MM.1S (cell line): ENCODE measurements around the gene DOCK4.

Experiments used
- DNase-seq: peaks from one replicate; pipeline ENCODE4 v3.0.0-alpha.2; 2015
- H2AFZ ChIP-seq: fragments of 300-600 bp; sonication (generic); 2 replicates; pipeline ENCODE4 v1.6.0; 2016; ENCODE audit warnings: antibody characterized with exemption, low read length
- H3F3A ChIP-seq: fragments of 300-600 bp; sonication (generic); 2 replicates; pipeline ENCODE4 v1.6.1; 2016; ENCODE audit warnings: mild to moderate bottlenecking, antibody characterized with exemption, low read length, moderate library complexity, mixed read lengths; ENCODE audit not compliant: insufficient read depth
- H3K27ac ChIP-seq: fragments of 300-600 bp; sonication (generic); 2 replicates; pipeline ENCODE4 v1.5.1; 2016; ENCODE audit warnings: mild to moderate bottlenecking, low read length
- H3K27me3 ChIP-seq: fragments of 300-600 bp; sonication (generic); replicated peaks from 2 replicates; pipeline ENCODE4 v1.6.0; 2016; ENCODE audit warnings: low read length; ENCODE audit not compliant: insufficient read depth
- H3K36me3 ChIP-seq: fragments of 300-600 bp; sonication (generic); replicated peaks from 2 replicates; pipeline ENCODE4 v1.6.1; 2016; ENCODE audit warnings: mild to moderate bottlenecking, low read length, mixed read lengths; ENCODE audit not compliant: insufficient read depth
- H3K4me1 ChIP-seq: fragments of 300-600 bp; sonication (generic); 2 replicates; pipeline ENCODE4 v1.6.1; 2016; ENCODE audit warnings: low read length, mixed read lengths
- H3K4me2 ChIP-seq: fragments of 300-600 bp; sonication (generic); 2 replicates; pipeline ENCODE4 v1.6.0; 2016; ENCODE audit warnings: low read depth, low read length
- H3K4me3 ChIP-seq: fragments of 300-600 bp; sonication (generic); 2 replicates; pipeline ENCODE4 v1.5.1; 2016; ENCODE audit warnings: low read length, mixed read lengths
- H3K79me2 ChIP-seq: fragments of 300-600 bp; sonication (generic); 2 replicates; pipeline ENCODE4 v1.6.1; 2016; ENCODE audit warnings: mixed run types, low read length, mixed read lengths
- H3K9ac ChIP-seq: fragments of 300-600 bp; sonication (generic); 2 replicates; pipeline ENCODE4 v1.6.1; 2016; ENCODE audit warnings: low read length, mixed read lengths
- H3K9me2 ChIP-seq: fragments of 300-600 bp; sonication (generic); replicated peaks from 2 replicates; pipeline ENCODE4 v1.6.1; 2016; ENCODE audit warnings: mild to moderate bottlenecking, low read length, mixed read lengths; ENCODE audit not compliant: insufficient read depth
- H3K9me3 ChIP-seq: fragments of 300-600 bp; sonication (generic); replicated peaks from 2 replicates; pipeline ENCODE4 v1.6.1; 2016; ENCODE audit warnings: mild to moderate bottlenecking, low read length, mixed read lengths; ENCODE audit not compliant: insufficient read depth
- H4K20me1 ChIP-seq: fragments of 300-600 bp; sonication (generic); 2 replicates; pipeline ENCODE4 v1.6.1; 2016; ENCODE audit warnings: mild to moderate bottlenecking, low read length, moderate library complexity, mixed read lengths; ENCODE audit not compliant: insufficient read depth
- EZH2 ChIP-seq: fragments of 300-600 bp; sonication (generic); optimal IDR thresholded peaks from 2 replicates; pipeline ENCODE3; 2017; ENCODE audit warnings: low read depth, mild to moderate bottlenecking, antibody characterized with exemption, low read length, mixed read lengths
- EZH2phosphoT487 ChIP-seq: fragments of 300-600 bp; sonication (generic); IDR thresholded peaks from 2 replicates; pipeline ENCODE4 v1.6.1; 2018; ENCODE audit warnings: antibody characterized with exemption, low read length
- TF ChIP-seq, protein P1 (sequence below): fragments of 300-600 bp; sonication (generic); IDR thresholded peaks from 2 replicates; pipeline ENCODE4 v1.5.1; 2016; ENCODE audit warnings: antibody characterized with exemption, low read length, mixed read lengths

Gene DOCK4

DNA sequence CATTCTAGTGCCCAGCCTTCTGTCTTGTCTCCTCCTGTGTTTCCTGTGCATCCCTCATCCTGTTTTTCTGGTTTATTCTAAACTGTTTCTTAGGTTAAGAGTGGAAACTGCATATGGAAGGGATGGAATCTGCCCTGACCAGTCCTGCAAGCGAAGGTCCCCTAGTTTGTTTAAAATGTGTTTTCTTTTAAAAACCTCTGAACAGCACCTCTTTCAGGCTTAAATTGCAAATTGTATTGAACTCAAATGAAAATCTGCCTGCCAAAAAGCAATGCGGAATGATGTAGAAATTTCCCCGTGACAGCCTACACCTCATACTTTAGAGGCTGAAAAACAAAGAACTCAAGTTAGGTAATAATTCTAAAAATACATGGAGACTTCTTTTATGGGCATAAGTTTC, 421.1 kb downstream of the DOCK4 start:
- Histone ChIP-seq H3F3A (no peaks in the 10 kb centered on the region), H3K9me2 (no peaks in the 10 kb centered on the region), H2AFZ (no peak overlapping the region), H3K9me3 (no peaks in the 10 kb centered on the region), H3K36me3 (no peaks in the 10 kb centered on the region), H3K9ac (no peak overlapping the region), H4K20me1 (no peaks in the 10 kb centered on the region), H3K79me2 (no peaks in the 10 kb centered on the region), H3K27me3 (no peaks in the 10 kb centered on the region), H3K4me1 (no peaks in the 10 kb centered on the region), H3K27ac (no peak overlapping the region), H3K4me2 (no peak overlapping the region), H3K4me3 (no peak overlapping the region)
- TF ChIP-seq, protein P1, sequence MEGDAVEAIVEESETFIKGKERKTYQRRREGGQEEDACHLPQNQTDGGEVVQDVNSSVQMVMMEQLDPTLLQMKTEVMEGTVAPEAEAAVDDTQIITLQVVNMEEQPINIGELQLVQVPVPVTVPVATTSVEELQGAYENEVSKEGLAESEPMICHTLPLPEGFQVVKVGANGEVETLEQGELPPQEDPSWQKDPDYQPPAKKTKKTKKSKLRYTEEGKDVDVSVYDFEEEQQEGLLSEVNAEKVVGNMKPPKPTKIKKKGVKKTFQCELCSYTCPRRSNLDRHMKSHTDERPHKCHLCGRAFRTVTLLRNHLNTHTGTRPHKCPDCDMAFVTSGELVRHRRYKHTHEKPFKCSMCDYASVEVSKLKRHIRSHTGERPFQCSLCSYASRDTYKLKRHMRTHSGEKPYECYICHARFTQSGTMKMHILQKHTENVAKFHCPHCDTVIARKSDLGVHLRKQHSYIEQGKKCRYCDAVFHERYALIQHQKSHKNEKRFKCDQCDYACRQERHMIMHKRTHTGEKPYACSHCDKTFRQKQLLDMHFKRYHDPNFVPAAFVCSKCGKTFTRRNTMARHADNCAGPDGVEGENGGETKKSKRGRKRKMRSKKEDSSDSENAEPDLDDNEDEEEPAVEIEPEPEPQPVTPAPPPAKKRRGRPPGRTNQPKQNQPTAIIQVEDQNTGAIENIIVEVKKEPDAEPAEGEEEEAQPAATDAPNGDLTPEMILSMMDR, result no peak
- no peak for TF ChIP-seq EZH2phosphoT487
- TF ChIP-seq EZH2, result no peak
- no peak for DNase-seq

DNA sequence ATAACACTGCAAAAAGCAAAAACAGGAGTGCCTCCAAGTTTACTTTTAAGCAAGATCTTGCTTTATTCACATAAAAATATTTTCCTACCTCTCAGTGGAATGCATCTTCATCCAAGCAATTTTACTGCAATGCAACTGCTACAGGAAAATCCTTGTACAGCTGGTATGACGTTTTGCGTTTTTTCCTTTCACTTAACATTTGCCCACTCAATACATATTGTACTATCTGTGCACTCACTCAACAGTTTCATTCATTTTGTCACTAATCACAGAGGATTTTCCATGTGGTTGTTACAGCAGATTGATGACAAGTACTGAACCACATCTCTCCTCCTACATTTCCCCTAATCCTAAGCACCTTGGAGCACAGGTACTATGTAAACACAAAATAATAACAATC, 421.9 kb downstream of the DOCK4 start:
- TF ChIP-seq EZH2phosphoT487 (no peak), EZH2 (no peak)
- TF ChIP-seq, protein P1, result no peak
- no peak overlapping the region for H3K27ac ChIP-seq

DNA sequence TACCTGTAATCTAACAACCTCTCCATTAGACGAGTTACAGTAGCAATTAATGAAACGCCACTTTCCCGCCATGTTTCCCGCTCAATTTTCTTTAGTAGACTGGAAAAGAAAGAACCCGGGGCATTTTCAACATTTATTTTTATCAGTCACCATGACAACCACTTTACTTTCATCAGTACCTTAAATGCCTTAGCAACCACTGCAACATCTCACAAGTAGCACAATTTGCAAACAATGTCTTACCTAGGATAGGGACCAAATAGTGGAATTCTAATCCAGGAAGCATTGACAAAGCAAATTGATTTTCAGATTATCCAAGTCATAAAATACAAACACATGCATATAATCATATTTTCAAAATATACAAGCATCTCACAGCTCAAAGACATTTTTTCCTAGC, 422.3 kb downstream of the DOCK4 start:
- Histone ChIP-seq H3K9ac (no peak overlapping the region), H3K9me3 (no peaks in the 10 kb centered on the region), H2AFZ (no peak overlapping the region), H4K20me1 (no peaks in the 10 kb centered on the region), H3K4me1 (no peaks in the 10 kb centered on the region), H3K36me3 (no peaks in the 10 kb centered on the region), H3K27me3 (no peaks in the 10 kb centered on the region), H3K79me2 (no peaks in the 10 kb centered on the region), H3K4me2 (no peak overlapping the region), H3F3A (no peaks in the 10 kb centered on the region), H3K4me3 (no peak overlapping the region), H3K27ac (no peak overlapping the region), H3K9me2 (no peaks in the 10 kb centered on the region)
- TF ChIP-seq EZH2, result no peak
- no peak for TF ChIP-seq EZH2phosphoT487
- TF ChIP-seq, protein P1, result no peak
- DNase-seq, result no peak

More for the DNA sequence above, 421.9 kb downstream of the DOCK4 start:
- H4K20me1 ChIP-seq, result no peaks in the 10 kb centered on the region
- no peaks in the 10 kb centered on the region for H3K36me3 ChIP-seq
- H3F3A ChIP-seq, result no peaks in the 10 kb centered on the region
- no peak for DNase-seq
- H3K9me2 ChIP-seq, result no peaks in the 10 kb centered on the region
- H3K4me2 ChIP-seq, result no peak overlapping the region
- H3K79me2 ChIP-seq, result no peaks in the 10 kb centered on the region
- H3K9me3 ChIP-seq, result no peaks in the 10 kb centered on the region
- no peak overlapping the region for H3K4me3 ChIP-seq
- H3K4me1 ChIP-seq, result no peaks in the 10 kb centered on the region
- no peak overlapping the region for H3K9ac ChIP-seq
- no peaks in the 10 kb centered on the region for H3K27me3 ChIP-seq
- H2AFZ ChIP-seq, result no peak overlapping the region
